Coronary artery (tissue), 2 donors: ENCODE results near the gene FFAR4.

Experiments used
- DNase-seq: peaks from one replicate; pipeline ENCODE4 v3.0.0-alpha.2; 2017; ENCODE audit warnings: low spot score
- H3K27ac ChIP-seq, 2 donors: fragments of 200-600 bp; sonication (generic); one replicate each; pipeline ENCODE4 v1.5.1; 2016 to 2019
- H3K4me3 ChIP-seq: fragments of 200-600 bp; sonication (generic); 2 replicates; pipeline ENCODE4 v1.5.1; 2016; ENCODE audit warnings: mild to moderate bottlenecking, moderate library complexity
- TF ChIP-seq, protein P1 (sequence below): fragments of 200-600 bp; sonication (generic); IDR thresholded peaks from one replicate; pipeline ENCODE4 v1.5.1; 2019; ENCODE audit warnings: antibody characterized with exemption

FFAR4 gene

DNA sequence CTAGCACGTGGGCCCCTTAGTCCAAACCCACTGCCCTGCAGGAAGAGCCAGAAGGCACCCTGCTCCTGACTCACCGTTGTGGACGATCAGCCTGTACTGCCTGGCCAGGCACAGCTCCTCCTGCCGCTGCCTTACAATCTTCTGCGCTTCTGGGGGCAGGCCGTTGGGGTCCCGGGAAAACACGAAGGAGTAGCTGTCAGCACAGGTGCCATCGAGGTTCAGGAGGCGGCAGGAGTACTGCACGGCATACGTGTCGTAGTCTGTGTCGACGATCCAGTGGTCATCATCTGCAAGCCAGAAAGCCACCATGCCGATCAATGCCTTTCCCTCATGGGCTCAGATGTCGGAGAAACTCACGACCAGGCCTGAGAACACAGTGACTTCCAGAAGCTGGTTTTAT is 27.3 kb downstream of the FFAR4 start:
- DNase-seq, result peak; percentile 68
- TF ChIP-seq, protein P1, sequence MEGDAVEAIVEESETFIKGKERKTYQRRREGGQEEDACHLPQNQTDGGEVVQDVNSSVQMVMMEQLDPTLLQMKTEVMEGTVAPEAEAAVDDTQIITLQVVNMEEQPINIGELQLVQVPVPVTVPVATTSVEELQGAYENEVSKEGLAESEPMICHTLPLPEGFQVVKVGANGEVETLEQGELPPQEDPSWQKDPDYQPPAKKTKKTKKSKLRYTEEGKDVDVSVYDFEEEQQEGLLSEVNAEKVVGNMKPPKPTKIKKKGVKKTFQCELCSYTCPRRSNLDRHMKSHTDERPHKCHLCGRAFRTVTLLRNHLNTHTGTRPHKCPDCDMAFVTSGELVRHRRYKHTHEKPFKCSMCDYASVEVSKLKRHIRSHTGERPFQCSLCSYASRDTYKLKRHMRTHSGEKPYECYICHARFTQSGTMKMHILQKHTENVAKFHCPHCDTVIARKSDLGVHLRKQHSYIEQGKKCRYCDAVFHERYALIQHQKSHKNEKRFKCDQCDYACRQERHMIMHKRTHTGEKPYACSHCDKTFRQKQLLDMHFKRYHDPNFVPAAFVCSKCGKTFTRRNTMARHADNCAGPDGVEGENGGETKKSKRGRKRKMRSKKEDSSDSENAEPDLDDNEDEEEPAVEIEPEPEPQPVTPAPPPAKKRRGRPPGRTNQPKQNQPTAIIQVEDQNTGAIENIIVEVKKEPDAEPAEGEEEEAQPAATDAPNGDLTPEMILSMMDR, result no peak

DNA sequence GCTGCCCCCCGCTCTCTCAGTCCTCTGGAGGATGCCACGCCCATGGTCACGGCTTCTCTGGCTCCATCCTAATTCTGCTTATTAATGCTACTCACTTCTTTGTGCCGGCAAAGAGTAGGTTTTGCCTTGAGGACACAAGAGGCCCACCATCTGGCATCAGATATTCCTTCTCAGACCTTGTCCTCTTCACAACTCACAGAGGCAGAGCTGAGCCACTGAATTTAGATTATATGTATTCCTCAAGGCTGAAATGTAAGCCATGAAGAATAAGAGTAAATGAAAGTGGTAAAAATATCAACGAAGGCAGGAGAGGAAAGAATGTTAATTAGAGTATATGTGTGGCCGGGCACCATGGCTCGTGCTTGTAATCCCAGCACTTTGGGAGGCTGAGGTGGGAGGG is 28.1 kb downstream of the FFAR4 start:
- Histone ChIP-seq H3K27ac (no peak overlapping the region), H3K4me3 (no peak overlapping the region)
- no peak for DNase-seq
- TF ChIP-seq, protein P1, result no peak

More for the DNA sequence above, 27.3 kb downstream of the FFAR4 start:
- Histone ChIP-seq H3K27ac (no peak overlapping the region), H3K4me3 (no peak overlapping the region)

DNA sequence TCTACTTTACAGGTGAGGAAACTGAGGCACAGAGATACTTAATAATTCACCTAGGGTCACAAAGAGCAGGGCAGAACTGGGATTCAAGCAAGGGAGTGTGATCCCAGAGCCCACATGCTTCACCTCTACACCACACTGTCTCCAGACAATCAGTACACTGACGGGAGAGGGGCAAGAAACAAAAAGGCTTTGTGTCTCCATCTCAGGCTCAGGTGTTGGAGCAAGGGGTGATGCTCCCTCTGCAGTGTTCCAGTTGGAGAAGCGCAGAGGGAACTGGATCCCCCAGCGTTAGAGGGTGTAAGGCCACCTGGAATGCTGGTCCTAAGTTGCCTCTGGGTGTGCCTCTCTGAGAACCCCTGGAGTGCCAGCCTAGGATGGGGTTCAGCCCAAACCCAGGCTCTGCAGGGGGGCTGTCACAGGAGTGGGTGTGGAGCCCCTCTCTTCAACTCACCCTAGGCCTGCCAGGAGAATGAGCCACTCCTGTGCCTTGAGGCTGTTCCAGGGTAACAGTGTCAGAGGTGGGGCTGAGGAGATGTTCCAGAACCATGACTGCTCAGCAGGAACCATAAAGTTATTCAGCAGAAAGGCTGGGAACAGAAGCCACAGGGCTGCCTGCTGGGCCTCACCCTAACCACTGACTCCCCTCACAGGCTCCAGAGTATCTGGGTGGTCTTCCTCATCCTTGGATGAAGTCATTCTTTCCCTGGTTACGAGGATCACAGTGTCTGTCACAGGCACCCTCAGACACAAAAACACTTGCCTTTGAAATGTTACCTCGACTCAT is 29.1 kb downstream of the FFAR4 start:
- DNase-seq, result no peak
- Histone ChIP-seq H3K4me3 (no peak overlapping the region), H3K27ac (no peak overlapping the region)
- TF ChIP-seq, protein P1, result no peak

DNA sequence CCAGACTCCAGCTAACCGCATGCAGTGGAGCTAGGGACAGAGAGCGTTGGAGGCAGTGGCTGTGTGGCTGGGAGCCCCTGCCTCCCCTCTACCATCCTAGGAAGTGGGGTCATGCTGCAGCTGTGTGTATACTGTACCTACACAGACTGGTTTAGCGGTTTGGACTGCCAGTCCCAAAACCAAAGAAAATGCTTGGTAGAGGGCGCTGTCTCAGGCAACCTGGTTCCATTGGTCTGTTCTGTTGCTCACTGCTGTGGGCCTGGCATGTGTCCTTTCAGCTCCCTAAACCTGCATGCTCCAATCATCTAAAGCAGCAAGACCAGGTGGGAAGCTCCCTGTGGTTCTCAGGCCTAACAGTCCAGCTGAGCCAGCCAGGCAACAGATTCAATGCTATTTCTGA is 30.1 kb downstream of the FFAR4 start:
- Histone ChIP-seq H3K4me3 (no peak overlapping the region), H3K27ac (no peak overlapping the region)
- DNase-seq, result no peak
- TF ChIP-seq, protein P1, result no peak

DNA sequence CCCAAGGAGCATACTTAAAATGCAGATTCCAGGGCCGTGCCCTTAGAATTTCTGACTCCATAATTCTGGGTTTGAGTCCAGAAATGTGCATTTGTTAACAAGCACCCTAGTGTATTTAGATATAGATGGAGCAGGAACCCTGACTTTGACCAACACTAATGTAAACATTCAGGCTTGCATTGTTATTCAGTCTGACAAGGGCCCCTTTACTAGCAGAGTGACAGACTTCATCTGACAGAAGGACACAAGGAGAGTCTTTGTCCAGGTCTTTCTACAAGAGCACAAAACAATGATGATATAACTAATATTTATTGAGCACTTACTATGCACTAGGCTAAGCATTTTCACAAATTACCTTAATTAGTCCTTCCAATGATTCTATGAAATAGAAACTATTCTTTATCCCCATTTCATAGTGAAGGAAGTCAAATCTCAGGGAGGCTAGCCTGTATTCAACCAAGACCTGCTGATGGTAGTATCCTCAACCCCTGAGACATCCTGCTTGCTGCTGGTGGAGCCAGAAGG is 30.7 kb downstream of the FFAR4 start:
- TF ChIP-seq, protein P1, result no peak
- H3K4me3 ChIP-seq, result no peak overlapping the region
- no peak overlapping the region for H3K27ac ChIP-seq
- no peak for DNase-seq

DNA sequence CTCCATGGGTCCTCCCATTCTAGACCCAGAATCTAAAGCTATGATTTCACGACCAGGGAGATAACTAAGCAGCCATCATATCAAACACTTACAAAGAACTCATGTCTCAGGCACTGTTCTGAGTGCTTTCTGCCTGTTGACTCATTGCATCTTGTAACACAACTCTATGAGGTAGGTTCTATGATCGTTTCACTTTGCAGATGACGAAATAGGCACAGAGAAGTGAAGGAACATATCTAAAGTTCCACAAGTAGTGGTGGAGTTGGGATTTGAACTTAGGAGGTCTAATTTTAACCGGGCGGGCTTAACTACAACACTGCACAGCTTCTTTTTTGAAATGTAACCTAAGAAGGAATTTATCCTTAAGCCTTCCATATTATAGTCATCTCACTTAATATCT is 31.7 kb downstream of the FFAR4 start:
- no peak for DNase-seq
- TF ChIP-seq, protein P1, result no peak
- Histone ChIP-seq H3K27ac (no peak overlapping the region), H3K4me3 (no peak overlapping the region)

DNA sequence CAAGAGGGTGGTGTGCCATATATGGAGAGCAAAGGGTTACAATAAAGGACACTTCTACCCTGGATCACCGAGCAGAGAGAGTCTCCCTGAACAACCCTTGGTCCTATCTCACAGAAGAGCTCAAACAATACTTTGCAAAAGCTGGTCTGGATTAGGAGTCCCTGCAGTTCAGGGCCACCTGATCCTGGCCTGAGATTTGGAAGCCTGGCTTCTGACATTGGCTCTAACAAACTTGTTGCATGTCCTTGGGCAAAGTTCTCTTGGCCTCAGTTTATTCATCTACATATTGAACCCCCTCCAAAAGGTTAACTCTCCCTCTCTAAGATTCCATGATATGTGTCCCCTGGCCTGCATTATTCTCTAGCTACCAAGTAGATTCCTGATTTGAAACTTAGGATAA is 32.9 kb downstream of the FFAR4 start:
- no peak for DNase-seq
- H3K27ac ChIP-seq, result no peak overlapping the region
- no peak overlapping the region for H3K4me3 ChIP-seq
- TF ChIP-seq, protein P1, result no peak
